Central memory CD4-positive, alpha-beta T cell (primary cell): Measurements from ENCODE around the gene TTI1.
"Not testable (repeated sequence)": the region's sequence is repeated elsewhere in the genome, so short reads cannot be mapped to it uniquely, and the experiment has no call there.

ENCODE experiments used
- DNase-seq: peaks from one replicate; pipeline ENCODE4 v3.0.0; 2022

Gene TTI1

GRCh38 chr20:37986873-37987601 lies 46.2 kb downstream of the TTI1 start:
- DNase-seq = no peak

GRCh38 chr20:37986044-37986858 lies 47.0 kb downstream of the TTI1 start:
- no peak for DNase-seq

GRCh38 chr20:37984018-37984785 lies 49.1 kb downstream of the TTI1 start:
- DNase-seq = no peak

- DNase-seq = no peak
Observed at GRCh38 chr20:37983286-37983685, 50.0 kb downstream of the TTI1 start.

GRCh38 chr20:37981568-37981967 lies 51.7 kb downstream of the TTI1 start:
- DNase-seq = no peak

- DNase-seq = no peak
Observed at GRCh38 chr20:37980876-37981275, 52.4 kb downstream of the TTI1 start.

- no peak for DNase-seq
Observed at GRCh38 chr20:37980383-37980782, 52.9 kb downstream of the TTI1 start.

GRCh38 chr20:37979021-37979985 lies 54.0 kb downstream of the TTI1 start:
- no peak for DNase-seq

GRCh38 chr20:37977786-37978185 lies 55.5 kb downstream of the TTI1 start:
- DNase-seq = no peak

GRCh38 chr20:37977338-37977737 lies 55.9 kb downstream of the TTI1 start:
- DNase-seq = no peak

GRCh38 chr20:37976887-37977286 lies 56.4 kb downstream of the TTI1 start:
- no peak for DNase-seq

GRCh38 chr20:37973059-37973910 lies 60.0 kb downstream of the TTI1 start:
- DNase-seq = no peak

GRCh38 chr20:37972256-37973058 lies 60.8 kb downstream of the TTI1 start:
- DNase-seq = no peak

- DNase-seq = no peak
Observed at GRCh38 chr20:37971561-37972127, 61.6 kb downstream of the TTI1 start.

GRCh38 chr20:37970856-37971245 lies 62.4 kb downstream of the TTI1 start:
- no peak for DNase-seq

GRCh38 chr20:37969949-37970855 lies 63.1 kb downstream of the TTI1 start:
- no peak for DNase-seq

- DNase-seq = no peak
Observed at GRCh38 chr20:37968841-37969401, 64.3 kb downstream of the TTI1 start.

- not testable (repeated sequence) for DNase-seq
Observed at GRCh38 chr20:37963483-37963882, 69.8 kb downstream of the TTI1 start.

GRCh38 chr20:37961066-37961465 lies 72.2 kb downstream of the TTI1 start:
- DNase-seq = no peak
